GM12873 (cell line): Measurements from ENCODE around the gene COLEC11.

Source experiments
- TF ChIP-seq, protein P1 (sequence below): IDR thresholded peaks from 2 replicates; pipeline ENCODE4 v1.5.1; 2012; ENCODE audit warnings: low read depth, mild to moderate bottlenecking, moderate library complexity, low read length, control low read depth; ENCODE audit not compliant: insufficient read depth; ENCODE audit errors: missing control alignments

The COLEC11 gene

DNA sequence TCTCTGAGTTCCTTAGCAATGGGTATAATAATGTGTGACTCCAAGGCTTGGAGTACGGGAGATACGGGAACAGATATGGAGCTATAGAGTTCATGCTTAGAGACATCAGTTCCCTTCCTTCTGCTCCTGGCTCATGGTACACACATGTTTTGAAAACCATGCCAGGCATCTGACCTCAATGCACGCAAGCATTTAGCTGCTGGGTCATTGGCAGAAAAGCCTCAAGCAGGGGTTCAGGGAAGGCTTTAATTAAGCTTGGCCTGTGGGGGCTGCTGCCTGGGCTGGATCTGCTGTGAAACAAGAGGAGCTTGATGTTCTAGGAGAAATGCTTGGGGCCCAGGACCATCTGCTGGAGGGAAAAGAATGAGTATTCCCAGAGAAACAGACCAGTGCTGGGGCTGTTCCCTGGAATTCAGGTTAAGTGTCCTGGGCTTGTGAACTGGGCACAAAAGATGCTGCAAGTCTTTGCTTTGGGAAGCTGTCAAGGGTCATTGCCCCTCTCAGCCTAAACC lies 66.3 kb downstream of the COLEC11 start:
- TF ChIP-seq, protein P1, sequence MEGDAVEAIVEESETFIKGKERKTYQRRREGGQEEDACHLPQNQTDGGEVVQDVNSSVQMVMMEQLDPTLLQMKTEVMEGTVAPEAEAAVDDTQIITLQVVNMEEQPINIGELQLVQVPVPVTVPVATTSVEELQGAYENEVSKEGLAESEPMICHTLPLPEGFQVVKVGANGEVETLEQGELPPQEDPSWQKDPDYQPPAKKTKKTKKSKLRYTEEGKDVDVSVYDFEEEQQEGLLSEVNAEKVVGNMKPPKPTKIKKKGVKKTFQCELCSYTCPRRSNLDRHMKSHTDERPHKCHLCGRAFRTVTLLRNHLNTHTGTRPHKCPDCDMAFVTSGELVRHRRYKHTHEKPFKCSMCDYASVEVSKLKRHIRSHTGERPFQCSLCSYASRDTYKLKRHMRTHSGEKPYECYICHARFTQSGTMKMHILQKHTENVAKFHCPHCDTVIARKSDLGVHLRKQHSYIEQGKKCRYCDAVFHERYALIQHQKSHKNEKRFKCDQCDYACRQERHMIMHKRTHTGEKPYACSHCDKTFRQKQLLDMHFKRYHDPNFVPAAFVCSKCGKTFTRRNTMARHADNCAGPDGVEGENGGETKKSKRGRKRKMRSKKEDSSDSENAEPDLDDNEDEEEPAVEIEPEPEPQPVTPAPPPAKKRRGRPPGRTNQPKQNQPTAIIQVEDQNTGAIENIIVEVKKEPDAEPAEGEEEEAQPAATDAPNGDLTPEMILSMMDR = no peak

DNA sequence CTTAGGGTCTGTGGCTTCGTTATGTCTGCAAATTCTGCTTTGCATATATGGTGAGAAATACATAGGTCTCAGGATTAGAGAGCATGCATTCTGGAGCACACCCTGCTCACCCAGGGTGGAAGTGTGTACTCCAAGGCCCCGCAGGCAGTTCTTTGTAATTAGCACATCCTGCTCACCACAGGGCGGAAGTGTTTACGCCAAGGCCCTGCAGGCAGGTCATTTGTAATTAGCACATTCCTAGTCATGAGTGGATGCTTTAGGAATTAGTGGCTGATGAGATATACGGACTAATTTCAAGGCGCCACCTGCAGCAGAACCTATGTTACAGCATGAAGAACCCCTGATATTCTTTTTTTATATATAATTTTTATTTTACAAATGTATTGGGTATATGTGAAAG lies 67.3 kb downstream of the COLEC11 start:
- TF ChIP-seq, protein P1 = no peak

DNA sequence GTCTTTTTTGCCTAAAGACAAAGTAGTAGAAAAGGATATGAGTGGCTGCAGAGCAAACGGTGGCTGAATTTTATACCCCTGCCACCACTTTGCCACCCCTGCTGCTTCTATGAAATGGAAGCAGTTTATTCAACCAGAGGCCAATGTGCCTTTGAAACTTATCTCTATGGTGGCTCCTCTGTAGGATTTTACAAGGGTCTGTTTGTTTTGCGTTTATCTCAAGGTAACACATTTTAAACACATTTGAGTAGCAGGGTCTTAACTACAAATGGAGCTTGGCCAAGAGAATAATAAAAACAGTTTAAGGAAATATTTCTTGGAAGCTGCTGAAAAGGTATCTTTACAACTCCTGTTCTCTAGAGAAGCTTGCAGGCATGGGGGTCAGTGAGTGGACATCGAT lies 69.2 kb downstream of the COLEC11 start:
- TF ChIP-seq, protein P1 = no peak

DNA sequence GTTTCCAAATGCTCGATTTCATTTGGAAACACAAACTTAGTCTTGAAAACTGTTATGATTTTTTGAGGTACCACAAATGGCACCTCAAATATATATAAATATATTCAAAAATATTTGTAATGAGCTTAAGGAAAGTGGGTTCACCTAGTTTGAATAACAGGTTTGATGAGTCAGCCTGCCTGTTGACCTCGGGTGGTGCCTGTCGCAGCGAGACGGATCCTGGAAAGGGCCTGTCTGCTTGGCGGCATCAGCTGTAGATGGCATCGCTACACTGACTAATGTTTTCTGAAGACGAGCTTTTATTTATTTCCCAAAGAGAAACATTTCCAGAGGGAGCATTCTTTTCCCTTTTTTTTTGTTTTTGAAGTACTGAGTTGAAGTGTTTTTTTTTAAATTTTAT lies 70.0 kb downstream of the COLEC11 start:
- TF ChIP-seq, protein P1 = no peak

DNA sequence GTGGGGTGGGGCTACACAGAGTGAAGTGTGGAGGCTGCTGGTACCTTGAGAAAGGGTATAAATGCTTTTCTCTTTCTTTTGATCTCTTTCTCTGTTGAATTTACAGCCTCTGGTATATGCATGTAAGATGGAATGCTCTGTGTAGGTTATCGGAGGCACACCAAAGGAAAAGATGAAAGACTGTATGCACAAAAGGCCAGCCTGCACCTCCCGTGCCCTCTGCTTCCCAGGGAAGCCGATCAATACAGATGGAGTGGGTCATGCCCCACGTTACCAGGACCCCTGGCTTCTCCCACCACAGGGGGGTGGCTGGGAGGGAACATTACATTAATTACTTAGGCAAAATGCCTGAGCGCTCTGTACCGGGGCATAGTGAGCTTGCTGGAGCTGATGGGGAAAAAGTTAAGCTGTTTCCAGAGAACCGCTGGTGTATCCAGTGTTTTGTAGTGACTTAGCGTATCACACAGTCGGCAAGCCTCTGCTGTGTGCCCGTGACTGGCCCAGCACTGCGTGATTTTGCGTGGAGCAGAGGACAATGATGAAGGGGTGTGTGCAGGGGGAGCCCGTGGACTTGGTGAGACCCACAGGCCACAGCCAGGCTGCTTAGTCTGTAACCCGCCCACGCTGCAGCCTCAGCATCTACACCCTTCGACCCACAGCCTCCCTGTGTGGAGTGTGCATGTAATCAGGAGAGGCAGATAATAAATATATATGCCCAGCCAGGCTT lies 71.1 kb downstream of the COLEC11 start:
- TF ChIP-seq, protein P1 = no peak

DNA sequence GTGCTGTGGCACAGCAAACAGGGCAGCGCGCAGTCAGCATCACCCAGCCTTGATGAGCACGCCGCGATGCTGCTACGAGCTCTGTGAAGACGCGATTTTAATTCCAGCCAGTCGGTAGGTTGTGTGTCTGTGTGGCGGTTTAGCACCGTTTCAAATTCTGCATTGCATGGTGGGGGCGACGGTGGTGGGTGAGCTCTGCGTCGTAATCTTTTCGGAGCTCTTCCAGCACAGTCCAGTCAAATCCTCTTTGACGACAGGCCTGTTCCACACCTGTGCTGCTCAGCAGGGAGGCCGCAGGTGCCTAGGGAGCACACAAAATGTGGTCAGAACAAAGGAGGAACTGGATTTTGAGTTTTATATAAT lies 71.7 kb downstream of the COLEC11 start:
- TF ChIP-seq, protein P1 = no peak

DNA sequence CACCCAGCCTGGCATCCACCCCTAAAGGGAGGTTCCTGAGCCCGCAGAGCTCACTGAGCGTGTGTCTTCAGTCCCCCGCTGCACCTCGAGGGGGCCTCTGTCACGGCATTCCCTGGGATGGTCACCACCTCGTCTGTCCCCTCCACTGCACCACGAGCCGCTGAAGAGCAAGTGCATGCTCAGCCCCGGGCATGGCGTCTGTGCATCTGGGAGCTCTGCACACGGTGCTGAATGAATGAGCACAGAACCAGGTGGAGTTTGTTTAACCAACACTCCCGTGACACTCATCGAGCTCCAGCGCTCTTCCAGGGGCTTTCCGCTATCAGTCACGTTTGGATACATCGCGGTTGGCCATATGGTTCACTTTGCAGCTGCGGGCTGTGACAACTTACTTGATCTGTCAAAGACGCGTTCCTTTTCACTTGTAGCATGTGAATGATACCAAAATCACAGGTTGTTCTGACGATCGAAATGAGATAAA lies 72.3 kb downstream of the COLEC11 start:
- TF ChIP-seq, protein P1 = no peak
